Common myeloid progenitor, CD34-positive (primary cell): ENCODE data around the gene SLC2A4RG.

Experiments used
- CTCF ChIA-PET: fragments of 350-600 bp; sonication (Branson Sonifier 250); formaldehyde crosslinking; loops from one replicate; lab custom pipeline; 2021; ENCODE audit warnings: antibody characterized with exemption; lab: Charles Lee
- POLR2A ChIA-PET: fragments of 350-600 bp; sonication (Branson Sonifier 250); formaldehyde crosslinking; loops from one replicate; lab custom pipeline; 2021; ENCODE audit warnings: antibody characterized with exemption; lab: Charles Lee
- DNase-seq, 3 donors: peaks; one replicate each; pipeline versions ENCODE4 v3.0.0 to v3.0.0-alpha.2; 2013
- H3K27ac ChIP-seq, 2 experiments: 1 replicate in 1 of 2; 2 replicates in 1 of 2; pipeline ENCODE4 v1.7.0; 2013; ENCODE audit warnings: inconsistent platforms in 2 of 2, low read length in 2 of 2, mild to moderate bottlenecking in 2 of 2, low read depth in 1 of 2, moderate library complexity in 1 of 2; ENCODE audit not compliant: severe bottlenecking in 2 of 2, insufficient read depth in 1 of 2, poor library complexity in 1 of 2
- H3K27me3 ChIP-seq, 5 experiments: replicated peaks in 2 of 5; 1 replicate in 3 of 5; 2 replicates in 2 of 5; pipeline versions ENCODE4 v1.6.1 to v1.7.0; 2013; ENCODE audit warnings: low read length in 4 of 5, mild to moderate bottlenecking in 2 of 5, moderate library complexity in 2 of 5, inconsistent platforms in 1 of 5; ENCODE audit not compliant: insufficient read depth in 5 of 5, control insufficient read depth in 4 of 5
- H3K36me3 ChIP-seq, 4 experiments: 1 replicate in 2 of 4; 2 replicates in 2 of 4; pipeline versions ENCODE4 v1.6.1 to v1.7.0; 2013; ENCODE audit warnings: low read length in 3 of 4, control low read depth in 1 of 4, mild to moderate bottlenecking in 1 of 4; ENCODE audit not compliant: control insufficient read depth in 4 of 4, insufficient read depth in 4 of 4
- H3K4me1 ChIP-seq, 4 experiments: 1 replicate in 3 of 4; 2 replicates in 1 of 4; pipeline versions ENCODE4 v1.6.1 to v1.7.1; 2013; ENCODE audit warnings: low read length in 3 of 4, mild to moderate bottlenecking in 3 of 4, control low read depth in 1 of 4, inconsistent platforms in 1 of 4, moderate library complexity in 1 of 4; ENCODE audit not compliant: control insufficient read depth in 4 of 4, insufficient read depth in 4 of 4; ENCODE audit errors: control extremely low read depth in 1 of 4
- H3K4me3 ChIP-seq, 7 experiments: 1 replicate in 4 of 7; 2 replicates in 3 of 7; pipeline versions ENCODE4 v1.5.1 to v1.7.0; 2013; ENCODE audit warnings: mild to moderate bottlenecking in 7 of 7, low read length in 6 of 7, moderate library complexity in 6 of 7, inconsistent platforms in 2 of 7, low read depth in 2 of 7, control low read depth in 1 of 7; ENCODE audit not compliant: insufficient read depth in 4 of 7, control insufficient read depth in 1 of 7; ENCODE audit errors: extremely low read depth in 1 of 7
- H3K9me3 ChIP-seq, 5 experiments: 1 replicate in 4 of 5; 2 replicates in 1 of 5; pipeline versions ENCODE4 v1.6.1 to v1.7.1; 2013; ENCODE audit warnings: low read length in 4 of 5, mild to moderate bottlenecking in 2 of 5, inconsistent platforms in 1 of 5, low read depth in 1 of 5, moderate library complexity in 1 of 5; ENCODE audit not compliant: control insufficient read depth in 4 of 5, insufficient read depth in 2 of 5; ENCODE audit errors: control extremely low read depth in 1 of 5
- WGBS: methylation state at CpG from one replicate; pipeline ENCODE4 v1.1.5; 2013; ENCODE audit not compliant: insufficient coverage; 5-methylcytosine and 5-hydroxymethylcytosine counted together

Gene SLC2A4RG

DNA sequence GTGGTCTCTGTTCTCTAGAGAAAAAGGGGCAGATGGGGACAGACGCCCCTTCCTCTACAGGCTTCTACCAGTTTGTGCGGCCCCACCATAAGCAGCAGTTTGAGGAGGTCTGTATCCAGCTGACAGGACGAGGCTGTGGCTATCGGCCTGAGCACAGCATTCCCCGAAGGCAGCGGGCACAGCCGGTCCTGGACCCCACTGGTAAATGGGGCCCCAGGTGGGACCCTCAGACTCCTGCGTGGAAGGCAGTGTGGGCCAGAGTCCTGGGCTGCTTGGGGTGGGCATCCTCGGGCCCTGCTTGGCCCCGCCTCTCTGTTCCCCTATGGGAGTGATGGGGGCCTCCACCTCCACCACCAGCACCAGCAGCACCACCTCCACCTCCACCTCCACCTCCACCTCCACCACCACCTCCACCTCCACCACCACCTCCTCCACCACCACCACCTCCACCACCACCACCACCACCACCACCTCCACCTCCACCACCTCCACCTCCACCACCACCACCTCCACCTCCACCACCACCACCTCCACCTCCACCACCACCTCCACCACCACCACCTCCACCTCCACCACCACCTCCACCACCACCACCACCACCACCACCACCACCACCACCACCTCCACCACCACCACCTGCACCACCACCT, 46.4 kb upstream of the SLC2A4RG start:
- no peaks in the 10 kb centered on the region for H3K27me3 ChIP-seq
- 100% methylated on average over 7 of the region's 10 CpGs for WGBS
- no peak overlapping the region for H3K27ac ChIP-seq
- no peaks in the 10 kb centered on the region for H3K9me3 ChIP-seq
- ChIA-PET POLR2A (no interaction called here), CTCF (no interaction called here)
- peaks cover 0 to 21% (median 19%) of the 10 kb centered on the region in 4 experiments for H3K4me1 ChIP-seq
- no peak overlapping the region for H3K4me3 ChIP-seq
- no peak for DNase-seq
- H3K36me3 ChIP-seq, result peaks cover 0 to 28% (median 0%) of the 10 kb centered on the region in 4 experiments

- POLR2A ChIA-PET, result no interaction called here
- peak in 2 of 3 donors; percentile 58 to 60 for DNase-seq
- Histone ChIP-seq H3K4me1 (peaks cover 0 to 21% (median 19%) of the 10 kb centered on the region in 4 experiments), H3K27me3 (no peaks in the 10 kb centered on the region), H3K27ac (no peak overlapping the region), H3K9me3 (no peaks in the 10 kb centered on the region), H3K36me3 (peaks cover 0 to 28% (median 0%) of the 10 kb centered on the region in 4 experiments), H3K4me3 (no peak overlapping the region)
- CTCF ChIA-PET, result no interaction called here
- WGBS, result 97% methylated on average over 21 of the region's 21 CpGs
Measured at GRCh38 chr20:63693733-63694583, 45.6 kb upstream of the SLC2A4RG start.

DNA sequence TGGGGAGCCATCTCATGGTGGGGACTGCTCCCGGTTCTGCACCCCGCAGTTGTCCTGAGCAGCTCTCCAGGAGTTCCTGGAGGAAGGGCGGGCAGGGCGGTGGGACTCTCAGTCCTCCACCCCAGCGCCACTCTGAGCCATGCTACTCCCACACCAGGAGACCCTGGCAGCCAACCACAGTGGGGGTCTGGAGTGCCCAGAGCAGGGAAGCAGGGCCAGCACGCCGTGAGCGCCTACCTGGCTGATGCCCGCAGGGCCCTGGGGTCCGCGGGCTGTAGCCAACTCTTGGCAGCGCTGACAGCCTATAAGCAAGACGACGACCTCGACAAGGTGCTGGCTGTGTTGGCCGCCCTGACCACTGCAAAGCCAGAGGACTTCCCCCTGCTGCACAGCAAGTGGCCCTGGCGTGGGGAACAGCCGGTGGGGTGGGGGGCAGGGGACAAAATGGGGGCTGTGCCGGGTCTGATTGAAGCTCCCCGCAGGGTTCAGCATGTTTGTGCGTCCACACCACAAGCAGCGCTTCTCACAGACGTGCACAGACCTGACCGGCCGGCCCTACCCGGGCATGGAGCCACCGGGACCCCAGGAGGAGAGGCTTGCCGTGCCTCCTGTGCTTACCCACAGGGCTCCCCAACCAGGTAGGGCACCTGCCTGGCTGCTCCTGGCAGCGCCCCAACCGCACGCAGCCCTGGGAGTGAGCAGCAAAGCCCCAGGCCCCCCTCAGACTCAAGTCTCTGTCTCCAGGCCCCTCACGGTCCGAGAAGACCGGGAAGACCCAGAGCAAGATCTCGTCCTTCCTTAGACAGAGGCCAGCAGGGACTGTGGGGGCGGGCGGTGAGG, 44.8 kb upstream of the SLC2A4RG start:
- Histone ChIP-seq H3K36me3 (peaks cover 0 to 28% (median 0%) of the 10 kb centered on the region in 4 experiments), H3K4me3 (no peak overlapping the region), H3K27me3 (no peaks in the 10 kb centered on the region), H3K4me1 (peaks cover 0 to 21% (median 19%) of the 10 kb centered on the region in 4 experiments), H3K9me3 (no peaks in the 10 kb centered on the region), H3K27ac (no peak overlapping the region)
- POLR2A ChIA-PET, result no interaction called here
- 96% methylated on average over 33 of the region's 37 CpGs for WGBS
- no peak for DNase-seq
- CTCF ChIA-PET, result interaction anchor here (1.4 kb wide), 1 partner anchor 124 kb away, joined by 3 read pairs; no protein-coding TSS in a partner anchor

DNA sequence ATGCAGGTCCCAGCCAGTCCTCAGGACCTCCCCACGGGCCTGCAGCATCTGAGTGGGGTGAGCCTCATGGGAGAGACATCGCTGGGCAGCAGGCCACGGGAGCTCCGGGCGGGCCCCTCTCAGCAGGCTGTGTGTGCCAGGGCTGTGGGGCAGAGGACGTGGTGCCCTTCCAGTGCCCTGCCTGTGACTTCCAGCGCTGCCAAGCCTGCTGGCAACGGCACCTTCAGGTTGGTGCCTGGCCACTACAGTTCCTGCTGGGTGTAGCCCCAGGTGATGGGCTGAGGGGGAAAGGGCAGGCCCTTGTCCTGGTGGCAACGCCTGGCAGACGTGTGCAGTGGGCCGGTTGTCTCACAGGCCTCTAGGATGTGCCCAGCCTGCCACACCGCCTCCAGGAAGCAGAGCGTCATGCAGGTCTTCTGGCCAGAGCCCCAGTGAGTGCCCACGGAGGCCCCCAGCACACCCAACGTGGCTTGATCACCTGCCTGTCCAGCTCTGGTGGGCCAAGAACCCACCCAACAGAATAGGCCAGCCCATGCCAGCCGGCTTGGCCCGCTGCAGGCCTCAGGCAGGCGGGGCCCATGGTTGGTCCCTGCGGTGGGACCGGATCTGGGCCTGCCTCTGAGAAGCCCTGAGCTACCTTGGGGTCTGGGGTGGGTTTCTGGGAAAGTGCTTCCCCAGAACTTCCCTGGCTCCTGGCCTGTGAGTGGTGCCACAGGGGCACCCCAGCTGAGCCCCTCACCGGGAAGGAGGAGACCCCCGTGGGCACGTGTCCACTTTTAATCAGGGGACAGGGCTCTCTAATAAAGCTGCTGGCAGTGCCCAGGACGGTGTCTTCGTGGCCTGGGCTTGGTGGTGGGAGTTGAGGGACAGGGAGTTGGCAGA, 43.9 kb upstream of the SLC2A4RG start:
- WGBS, result 79% methylated on average over 19 of the region's 25 CpGs
- Histone ChIP-seq H3K9me3 (no peaks in the 10 kb centered on the region), H3K4me1 (peaks cover 0 to 21% (median 19%) of the 10 kb centered on the region in 4 experiments), H3K27me3 (no peaks in the 10 kb centered on the region), H3K36me3 (peaks cover 0 to 28% (median 3%) of the 10 kb centered on the region in 4 experiments), H3K4me3 (peak overlapping the region in 3 of 7 experiments; percentile 64 to 78 (median 65)), H3K27ac (no peak overlapping the region)
- ChIA-PET CTCF (interaction anchor here (0.6 to 1.4 kb wide), 2 partner anchors 123 to 171 kb away, joined by 3 read pairs; no protein-coding TSS in a partner anchor), POLR2A (interaction anchor here (1.0 kb wide), 1 partner anchor 13 kb away, joined by 3 read pairs; no protein-coding TSS in a partner anchor)
- DNase-seq, result no peak

DNA sequence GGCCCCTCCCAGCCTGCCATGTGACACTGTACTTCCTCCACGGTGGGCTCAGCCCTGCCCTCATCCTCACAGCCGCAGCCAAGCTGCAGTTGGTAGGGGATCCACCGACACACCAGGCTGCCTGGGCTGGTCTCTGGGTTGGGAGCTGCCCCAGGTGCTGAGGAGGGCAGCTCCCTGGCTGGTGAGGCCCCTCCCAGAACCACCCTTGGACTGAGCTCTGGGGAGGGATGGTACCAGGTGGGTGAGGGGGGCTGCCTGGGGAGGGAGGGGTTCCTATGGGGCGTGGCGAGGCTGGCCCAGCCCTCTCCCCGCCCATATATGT, 43.3 kb upstream of the SLC2A4RG start:
- peak; percentile 69 to 95 (median 94) for DNase-seq
- Histone ChIP-seq H3K27me3 (no peaks in the 10 kb centered on the region), H3K4me1 (peaks cover 0 to 21% (median 19%) of the 10 kb centered on the region in 4 experiments), H3K27ac (no peak overlapping the region), H3K4me3 (peak overlapping the region in 5 of 7 experiments; percentile 47 to 78 (median 64)), H3K9me3 (no peaks in the 10 kb centered on the region), H3K36me3 (peaks cover 0 to 28% (median 3%) of the 10 kb centered on the region in 4 experiments)
- ChIA-PET CTCF (interaction anchor here (1.4 kb wide), 1 partner anchor 122 kb away, joined by 3 read pairs; no protein-coding TSS in a partner anchor), POLR2A (interaction anchor here (1.0 kb wide), 1 partner anchor 13 kb away, joined by 3 read pairs; no protein-coding TSS in a partner anchor)
- 0% methylated on average over 1 of the region's 6 CpGs for WGBS
